Measurements from ENCODE around the gene MAP2K6. TPM values are rescaled to one million over a fixed set of nuclear protein-coding genes. Genes with fewer than 3 reads are reported as not detected.

MAP2K6 gene
- total RNA-seq, 4 donors from 2014 or later: 3.6 to 5.6 (median 4.4) TPM

GRCh38 chr17:69579961-69580677 lies 165.6 kb downstream of the MAP2K6 start:
- Histone ChIP-seq H3K36me3 (no peaks in the 10 kb centered on the region), H3K4me1 (peaks cover 47 to 57% of the 10 kb centered on the region in 2 donors), H3K4me3 (replicated peaks in 1 of 3) (peak overlapping the region in 2 of 3 donors; percentile 2 to 33), H3K9me3 (no peaks in the 10 kb centered on the region), H3K27ac (peak overlapping the region in 2 of 3 donors; percentile 16 to 93), H3K27me3 (no peaks in the 10 kb centered on the region)
- WGBS, 2 donors: 92% methylated on average over 5 of the region's 5 CpGs
- intact Hi-C loops (cut with DNase I): no loop called here
- TF ChIP-seq POLR2A (IDR thresholded peaks at IDR 0.05): no peak
- TF ChIP-seq CTCF (IDR thresholded peaks at IDR 0.05): no peak
- no peak for DNase-seq

GRCh38 chr17:69581061-69581961 lies 166.8 kb downstream of the MAP2K6 start:
- Histone ChIP-seq H3K4me3 (replicated peaks in 1 of 3) (peak overlapping the region in 2 of 3 donors; percentile 30 to 33), H3K27ac (peak overlapping the region; percentile 65 to 93 (median 68)), H3K36me3 (no peaks in the 10 kb centered on the region), H3K4me1 (peaks cover 38 to 48% of the 10 kb centered on the region in 2 donors), H3K27me3 (no peaks in the 10 kb centered on the region), H3K9me3 (no peaks in the 10 kb centered on the region)
- peak; percentile 38 to 53 for DNase-seq
- 20 to 24% methylated on average over 18 of the region's 18 CpGs for whole genome bisulfite sequencing, 2 donors
- intact Hi-C loops (cut with DNase I): no loop called here
- TF ChIP-seq CTCF (IDR thresholded peaks at IDR 0.05) (no peak), POLR2A (IDR thresholded peaks at IDR 0.05) (peak in 1 of 2 donors; percentile 45)

- 77% methylated on average over 2 of the region's 2 CpGs for WGBS, 2 donors
- intact Hi-C loops (cut with DNase I): no loop called here
- H3K4me1 ChIP-seq: peaks cover 0 to 8% of the 10 kb centered on the region in 2 donors
These were observed 173.8 kb downstream of the MAP2K6 start for GRCh38 chr17:69588316-69588715.

GRCh38 chr17:69588827-69589239 lies 174.3 kb downstream of the MAP2K6 start:
- H3K27me3 ChIP-seq: no peaks in the 10 kb centered on the region
- DNase-seq: no peak
- TF ChIP-seq CTCF (IDR thresholded peaks at IDR 0.05): no peak
- no peak for TF ChIP-seq POLR2A (IDR thresholded peaks at IDR 0.05)
- H3K27ac ChIP-seq: peak overlapping the region in 1 of 3 donors; percentile 3
- H3K36me3 ChIP-seq: no peaks in the 10 kb centered on the region
- H3K9me3 ChIP-seq: no peaks in the 10 kb centered on the region
- intact Hi-C loops (cut with DNase I): no loop called here
- H3K4me1 ChIP-seq: peaks cover 0 to 8% of the 10 kb centered on the region in 2 donors
- no peak overlapping the region for H3K4me3 ChIP-seq (replicated peaks in 1 of 3)
- 63 to 64% methylated on average over 5 of the region's 5 CpGs for WGBS, 2 donors

More at GRCh38 chr17:69588316-69588715, 173.8 kb downstream of the MAP2K6 start:
- Histone ChIP-seq H3K4me3 (replicated peaks in 1 of 3) (no peak overlapping the region), H3K36me3 (no peaks in the 10 kb centered on the region), H3K27ac (peak overlapping the region in 1 of 3 donors; percentile 3), H3K9me3 (no peaks in the 10 kb centered on the region), H3K27me3 (no peaks in the 10 kb centered on the region)
- TF ChIP-seq POLR2A (IDR thresholded peaks at IDR 0.05) (no peak), CTCF (IDR thresholded peaks at IDR 0.05) (no peak)
- DNase-seq: no peak
